Liver (tissue), 9 donors: Measurements from ENCODE around the gene GNB1. TPM values are rescaled to one million over a fixed set of nuclear protein-coding genes. Genes with fewer than 3 reads are reported as not detected.

Experiments used
- DNase-seq: peaks from one replicate; pipeline ENCODE4 v3.0.0-alpha.2; 2017; ENCODE audit warnings: low spot score
- H3K27ac ChIP-seq, 2 donors: one replicate each; pipeline ENCODE4 v1.7.0; 2013; ENCODE audit warnings: inconsistent platforms in 2 of 2, low read length in 2 of 2, control low read depth in 1 of 2, low read depth in 1 of 2, mild to moderate bottlenecking in 1 of 2
- H3K27me3 ChIP-seq, 4 donors: one replicate each; pipeline versions ENCODE4 v1.6.1 to v1.7.0; 2013; ENCODE audit warnings: low read length in 3 of 4, inconsistent platforms in 1 of 4, mild to moderate bottlenecking in 1 of 4, moderate library complexity in 1 of 4; ENCODE audit not compliant: control insufficient read depth in 4 of 4, insufficient read depth in 4 of 4
- H3K36me3 ChIP-seq, 4 donors: one replicate each; pipeline versions ENCODE4 v1.6.1 to v1.7.0; 2013; ENCODE audit warnings: low read length in 3 of 4, mild to moderate bottlenecking in 3 of 4, low read depth in 1 of 4, moderate library complexity in 1 of 4; ENCODE audit not compliant: control insufficient read depth in 4 of 4, insufficient read depth in 3 of 4
- H3K4me1 ChIP-seq, 4 donors: one replicate each; pipeline versions ENCODE4 v1.6.1 to v1.7.0; 2013; ENCODE audit warnings: low read length in 3 of 4, mild to moderate bottlenecking in 3 of 4, moderate library complexity in 1 of 4; ENCODE audit not compliant: control insufficient read depth in 4 of 4, insufficient read depth in 4 of 4
- H3K4me3 ChIP-seq, 3 donors: one replicate each; pipeline versions ENCODE4 v1.6.1 to v1.7.0; 2013; ENCODE audit warnings: low read length in 3 of 3, control low read depth in 1 of 3, low read depth in 1 of 3, mild to moderate bottlenecking in 1 of 3
- H3K9ac ChIP-seq, 2 donors: one replicate each; pipeline ENCODE4 v1.7.0; 2013; ENCODE audit warnings: low read length in 2 of 2, mild to moderate bottlenecking in 2 of 2, moderate library complexity in 2 of 2, control low read depth in 1 of 2, low read depth in 1 of 2
- H3K9me3 ChIP-seq, 4 donors: one replicate each; pipeline versions ENCODE4 v1.6.1 to v1.7.0; 2013; ENCODE audit warnings: low read length in 3 of 4; ENCODE audit not compliant: control insufficient read depth in 4 of 4
- EGR1 ChIP-seq, 2 donors: IDR thresholded peaks; 2 replicates each; pipeline ENCODE4 v1.6.1; 2016 to 2018; ENCODE audit warnings: antibody characterized with exemption in 2 of 2, low read depth in 2 of 2
- FOXA1 ChIP-seq: IDR thresholded peaks from 2 replicates; pipeline ENCODE4 v1.6.1; 2016; ENCODE audit warnings: antibody characterized with exemption
- GABPA ChIP-seq, 2 donors: IDR thresholded peaks in 1 of 2; conservative IDR thresholded peaks in 1 of 2; 2 replicates each; pipeline ENCODE4 v1.6.1; 2016; ENCODE audit warnings: antibody characterized with exemption in 2 of 2, mild to moderate bottlenecking in 1 of 2, moderate library complexity in 1 of 2
- HNF4A ChIP-seq, 2 donors: conservative IDR thresholded peaks; 2 replicates each; pipeline ENCODE4 v1.6.1; 2016; ENCODE audit warnings: antibody characterized with exemption in 2 of 2, mild to moderate bottlenecking in 2 of 2
- HNF4G ChIP-seq: IDR thresholded peaks from 2 replicates; pipeline ENCODE4 v1.6.1; 2016; ENCODE audit warnings: antibody characterized with exemption
- JUND ChIP-seq, 2 donors: IDR thresholded peaks; 2 replicates each; pipeline ENCODE4 v1.6.1; 2016; ENCODE audit warnings: antibody characterized with exemption in 2 of 2
- MAX ChIP-seq: IDR thresholded peaks from 2 replicates; pipeline ENCODE4 v1.6.1; 2016; ENCODE audit warnings: antibody characterized with exemption
- RAD21 ChIP-seq, 2 donors: IDR thresholded peaks; 2 replicates each; pipeline ENCODE4 v1.6.1; 2016; ENCODE audit warnings: antibody characterized with exemption in 2 of 2, mild to moderate bottlenecking in 2 of 2
- REST ChIP-seq: IDR thresholded peaks from 2 replicates; pipeline ENCODE4 v1.6.1; 2016; ENCODE audit warnings: antibody characterized with exemption, mild to moderate bottlenecking
- RXRA ChIP-seq, 2 donors: IDR thresholded peaks; 2 replicates each; pipeline ENCODE4 v1.6.1; 2017 to 2018; ENCODE audit warnings: antibody characterized with exemption in 2 of 2, mild to moderate bottlenecking in 1 of 2
- TAF1 ChIP-seq: conservative IDR thresholded peaks from 2 replicates; pipeline ENCODE4 v1.6.1; 2016; ENCODE audit warnings: antibody characterized with exemption, mild to moderate bottlenecking
- YY1 ChIP-seq: IDR thresholded peaks from 2 replicates; pipeline ENCODE4 v1.6.1; 2016; ENCODE audit warnings: antibody characterized with exemption, mild to moderate bottlenecking
- ZBTB33 ChIP-seq: IDR thresholded peaks from 2 replicates; pipeline ENCODE4 v1.6.1; 2016; ENCODE audit warnings: antibody characterized with exemption
- WGBS: extraction: QIAGEN DNeasy Blood & Tissue Kit; methylation state at CpG from one replicate; pipeline ENCODE4 v1.1.7; 2013; 5-methylcytosine and 5-hydroxymethylcytosine counted together
- polyA plus RNA-seq, 2 donors: library from polyadenylated mRNA; stranded (reverse) in 1 of 2; unstranded in 1 of 2; fragments of 200-250 nt in 1 of 2; fragments of >200 nt in 1 of 2; fragmentation: Nextera tagmentation in 1 of 2; extraction: Ambion mirVana in 1 of 2; gene quantifications; one replicate each; pipeline versions ENCODE4 v1.2.1 to v1.2.3, GENCODE V29; 2013 to 2015
- total RNA-seq, 2 donors: library from RNA; depleted of rRNA; stranded (reverse); fragments of >200 nt; gene quantifications; one replicate each; pipeline ENCODE4 v1.2.3, GENCODE V29; 2014
- donor health status: healthy.
- donor health status: healthy.
- donor health status: healthy.
- donor health status: healthy.
- donor health status: healthy.

Gene GNB1
- total and polyA plus RNA-seq, 4 donors, result 22.3 to 68.5 (median 52.7) TPM

- TF ChIP-seq HNF4G (no peak), FOXA1 (no peak), TAF1 (no peak)
These were observed 14.5 kb downstream of the GNB1 start (continued) for GRCh38 chr1:1876335-1876930.

- Histone ChIP-seq H3K4me3 (no peak overlapping the region), H3K9me3 (no peaks in the 10 kb centered on the region), H3K27ac (no peak overlapping the region), H3K36me3 (peaks cover 0 to 7% (median 0%) of the 10 kb centered on the region in 4 donors), H3K9ac (no peak overlapping the region), H3K4me1 (peaks cover 2 to 40% (median 20%) of the 10 kb centered on the region in 4 donors), H3K27me3 (no peaks in the 10 kb centered on the region)
- no peak for TF ChIP-seq GABPA (IDR thresholded peaks at IDR 0.05 in 1 of 2, conservative IDR thresholded peaks at IDR 0.05 in 1 of 2)
- no peak for TF ChIP-seq RXRA (IDR thresholded peaks at IDR 0.05)
- no peak for TF ChIP-seq ZBTB33
- TF ChIP-seq JUND (IDR thresholded peaks at IDR 0.05), result no peak
- TF ChIP-seq YY1, result no peak
- no peak for TF ChIP-seq MAX
- WGBS, result 91% methylated on average over 1 of the region's 1 CpG
- DNase-seq, result no peak
These were observed 15.0 kb downstream of the GNB1 start for GRCh38 chr1:1875932-1876331.

GRCh38 chr1:1874901-1875300, 16.0 kb downstream of the GNB1 start:
- Histone ChIP-seq H3K36me3 (peaks cover 0 to 8% (median 0%) of the 10 kb centered on the region in 4 donors), H3K9me3 (no peaks in the 10 kb centered on the region), H3K9ac (no peak overlapping the region), H3K27me3 (no peaks in the 10 kb centered on the region), H3K4me1 (peaks cover 3 to 36% (median 15%) of the 10 kb centered on the region in 4 donors), H3K27ac (no peak overlapping the region), H3K4me3 (no peak overlapping the region)
- 97% methylated on average over 7 of the region's 7 CpGs for WGBS
- DNase-seq, result no peak
- TF ChIP-seq RAD21 (IDR thresholded peaks at IDR 0.05), result no peak
- TF ChIP-seq REST, result no peak
- TF ChIP-seq RXRA (IDR thresholded peaks at IDR 0.05), result no peak
- no peak for TF ChIP-seq HNF4A (conservative IDR thresholded peaks at IDR 0.05)
- no peak for TF ChIP-seq FOXA1
- no peak for TF ChIP-seq EGR1 (IDR thresholded peaks at IDR 0.05; ENCODE audit: low read depth in 2 of 2)
- no peak for TF ChIP-seq MAX
- TF ChIP-seq GABPA (IDR thresholded peaks at IDR 0.05 in 1 of 2, conservative IDR thresholded peaks at IDR 0.05 in 1 of 2), result no peak
